HG03064 (cell line): ENCODE results near the gene NRG4.
A peak's percentile ranks its signal among the peaks of the same experiment; 100 is the strongest.
"Not testable (repeated sequence)": the region's sequence is repeated elsewhere in the genome, so short reads cannot be mapped to it uniquely, and the experiment has no call there.

Experiments used
- ATAC-seq: cut with Tn5 transposase; IDR thresholded peaks from one replicate; pipeline ENCODE4 v1.9.1; 2021; ENCODE audit warnings: low read depth; ENCODE audit not compliant: unreplicated experiment

Gene NRG4, protein sequence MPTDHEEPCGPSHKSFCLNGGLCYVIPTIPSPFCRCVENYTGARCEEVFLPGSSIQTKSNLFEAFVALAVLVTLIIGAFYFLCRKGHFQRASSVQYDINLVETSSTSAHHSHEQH

DNA sequence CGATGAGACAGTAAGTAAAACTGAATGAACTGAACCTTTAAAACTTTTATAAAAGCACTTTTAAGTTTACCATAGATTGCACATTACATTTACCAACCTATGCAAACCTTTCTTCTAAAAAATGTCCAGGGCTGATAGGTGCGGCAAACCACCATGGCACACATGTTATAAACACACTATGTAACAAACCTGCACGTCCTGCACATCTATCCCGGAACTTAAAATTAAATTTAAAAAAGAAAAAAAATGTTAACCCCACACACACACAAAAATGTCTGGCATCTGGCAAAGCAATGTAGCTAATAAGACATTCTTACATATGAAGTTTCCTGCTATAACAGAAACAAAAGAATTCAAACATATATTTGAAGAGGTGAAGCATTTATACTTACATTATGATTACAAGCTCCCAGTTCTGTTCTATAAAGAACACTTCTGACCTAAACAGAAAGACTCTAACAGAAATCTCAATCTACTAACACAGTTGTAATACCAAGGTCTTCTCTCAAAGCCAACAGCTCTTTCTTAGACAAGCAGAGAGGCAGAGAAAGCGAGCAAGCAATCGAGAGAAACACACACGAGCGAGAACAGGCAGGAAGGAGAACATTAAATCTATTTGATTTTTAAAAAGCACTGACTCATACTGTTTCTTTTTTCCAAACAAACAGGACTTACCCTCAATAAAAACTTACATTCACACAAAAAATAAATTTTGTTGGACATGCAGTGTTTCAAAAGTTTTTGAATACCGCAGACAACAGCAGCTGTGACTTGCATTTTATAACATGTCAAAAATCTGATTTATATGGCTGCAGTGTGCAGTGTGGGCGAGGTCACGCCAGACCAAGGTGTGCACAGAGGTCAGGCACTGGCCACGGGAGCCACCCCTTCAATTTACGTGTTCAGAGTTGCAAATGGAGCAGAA is at the start of gene NRG4:
Gene NRG4 (minus strand): TSS at position 798 of the 925 bp plus-strand sequence. CDS start 1,194 bp downstream, outside the sequence.
- no peak for ATAC-seq

DNA sequence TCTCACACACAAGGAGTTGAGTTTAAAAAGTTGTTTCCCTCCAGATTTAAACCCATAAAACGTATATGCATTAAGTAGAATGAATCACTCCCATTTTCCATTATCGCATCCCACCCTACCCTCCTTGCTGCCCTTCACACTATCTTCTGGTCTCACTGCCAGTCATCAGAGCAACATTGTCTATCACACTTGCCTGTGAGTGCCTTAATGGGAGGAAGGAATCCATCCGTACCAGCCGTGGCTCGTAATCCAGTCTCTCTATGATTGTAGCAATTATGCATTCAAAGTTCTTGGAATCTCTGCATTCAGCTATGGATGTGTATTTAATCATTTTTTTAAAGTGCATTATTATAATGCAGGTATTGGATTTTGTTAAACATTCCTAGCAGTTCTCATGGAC is 49.5 kb upstream of the NRG4 start:
- no peak for ATAC-seq

DNA sequence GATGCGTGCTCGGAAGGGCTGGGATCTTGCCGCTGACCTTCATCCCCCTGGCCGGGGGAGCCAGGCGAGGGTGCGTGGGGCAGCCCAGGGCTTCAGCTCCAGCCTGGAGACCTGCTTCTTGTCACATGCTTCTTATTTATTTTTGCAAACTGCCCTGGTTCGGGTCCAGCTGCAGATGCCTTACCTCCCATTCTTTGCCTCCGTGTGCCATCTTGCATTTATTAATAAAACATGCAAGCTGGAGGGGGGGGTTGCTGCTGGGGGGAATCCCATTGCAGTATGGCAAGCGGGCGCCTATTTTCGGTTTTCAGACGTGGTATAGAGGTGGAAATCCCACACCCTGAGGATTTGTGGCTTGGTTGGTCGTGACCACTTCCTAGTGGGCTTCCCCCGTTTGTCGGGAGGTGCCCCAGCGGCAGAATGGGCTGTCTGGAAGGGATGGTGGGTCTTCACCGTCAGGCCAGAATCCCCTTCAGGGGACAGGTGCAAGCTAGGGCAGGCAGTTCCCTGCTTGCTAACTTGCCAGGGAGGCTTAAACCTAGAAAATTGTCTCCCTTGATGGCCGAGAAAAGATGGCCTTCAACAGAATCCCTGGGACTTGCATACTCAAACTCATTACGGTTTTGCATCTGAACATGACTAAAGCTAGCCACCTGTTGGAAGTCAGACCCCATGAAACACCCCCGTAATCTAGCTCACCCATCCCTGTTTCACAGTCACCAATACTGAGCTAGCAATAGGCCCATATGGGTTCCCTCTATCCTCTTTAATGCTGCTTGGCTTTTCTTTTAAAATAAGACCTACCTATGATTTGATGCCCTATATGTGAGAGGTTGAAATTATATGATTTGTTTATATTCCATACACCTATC is 48.1 kb upstream of the NRG4 start:
- no peak for ATAC-seq

DNA sequence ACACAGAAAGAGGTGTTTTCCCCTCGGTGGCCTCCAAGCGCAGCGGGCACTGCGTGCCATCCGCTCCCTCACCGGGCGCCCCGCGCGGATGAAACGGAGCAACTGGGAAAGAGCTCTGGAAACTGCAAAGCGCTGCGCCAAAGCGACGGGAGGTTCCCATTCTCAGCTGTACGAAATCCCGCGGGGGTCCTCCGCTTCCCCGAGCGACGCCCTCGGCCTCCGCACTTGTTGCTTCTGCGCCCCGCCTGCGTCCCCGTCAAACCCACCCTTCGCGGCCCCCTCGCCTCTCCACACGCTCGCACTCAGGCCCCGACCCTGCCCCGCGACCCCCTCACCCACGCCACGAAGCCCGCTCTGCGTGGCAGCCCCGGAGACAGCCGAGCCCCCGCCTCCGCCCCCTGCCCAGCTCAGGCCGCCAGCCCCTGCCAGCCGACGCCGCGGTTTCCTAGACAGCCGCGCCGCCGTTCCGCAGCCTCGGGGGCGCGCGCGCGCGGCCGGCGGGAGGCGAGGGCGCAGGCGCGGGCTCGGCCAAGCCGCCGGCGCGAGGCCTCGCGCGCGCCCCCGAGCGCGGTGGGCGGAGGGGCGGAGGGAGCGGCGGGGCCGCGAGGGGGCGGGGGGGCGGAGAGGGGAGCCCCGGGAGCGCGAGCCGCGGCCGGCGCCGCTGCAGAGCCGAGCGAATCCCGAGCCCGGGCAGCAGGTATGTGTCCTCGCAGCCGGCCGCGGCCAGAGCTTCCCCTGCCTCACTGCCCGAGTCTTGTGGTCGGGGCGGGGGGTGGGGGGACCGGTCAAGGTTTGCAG is 47.3 kb upstream of the NRG4 start, which contains the start of gene TMEM266:
Gene TMEM266 (plus strand): TSS at position 666 of the 798 bp plus-strand sequence. CDS start 74,279 bp downstream, outside the sequence.
- ATAC-seq = no peak

DNA sequence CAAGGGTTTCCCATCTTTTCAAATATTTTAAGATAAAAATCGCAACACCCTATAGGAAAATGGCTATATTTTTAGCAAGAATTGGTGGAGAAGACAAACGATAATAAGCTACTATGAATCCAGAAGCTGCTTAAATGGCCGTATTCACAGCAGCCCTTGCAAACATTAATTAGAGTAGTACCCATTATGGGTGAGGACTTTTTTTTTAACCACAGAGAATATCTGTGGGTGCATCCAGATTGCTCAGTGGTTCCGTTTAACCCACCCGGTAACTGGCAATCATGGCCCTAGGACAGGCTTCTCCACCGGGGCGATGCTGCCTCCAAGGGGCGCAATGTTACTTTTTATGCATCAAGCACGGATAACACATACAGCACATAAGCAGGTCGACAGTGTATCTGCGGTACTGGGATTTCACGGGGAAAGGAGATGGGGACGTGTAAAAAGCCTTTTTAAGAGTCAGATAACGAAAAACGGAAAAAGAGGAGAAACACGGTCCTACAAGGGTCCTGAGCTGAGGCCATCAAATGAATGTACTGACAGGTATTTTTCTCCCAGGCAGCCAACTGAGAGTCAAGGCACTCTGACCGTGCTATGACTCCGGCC is 46.6 kb upstream of the NRG4 start:
- ATAC-seq = no peak

DNA sequence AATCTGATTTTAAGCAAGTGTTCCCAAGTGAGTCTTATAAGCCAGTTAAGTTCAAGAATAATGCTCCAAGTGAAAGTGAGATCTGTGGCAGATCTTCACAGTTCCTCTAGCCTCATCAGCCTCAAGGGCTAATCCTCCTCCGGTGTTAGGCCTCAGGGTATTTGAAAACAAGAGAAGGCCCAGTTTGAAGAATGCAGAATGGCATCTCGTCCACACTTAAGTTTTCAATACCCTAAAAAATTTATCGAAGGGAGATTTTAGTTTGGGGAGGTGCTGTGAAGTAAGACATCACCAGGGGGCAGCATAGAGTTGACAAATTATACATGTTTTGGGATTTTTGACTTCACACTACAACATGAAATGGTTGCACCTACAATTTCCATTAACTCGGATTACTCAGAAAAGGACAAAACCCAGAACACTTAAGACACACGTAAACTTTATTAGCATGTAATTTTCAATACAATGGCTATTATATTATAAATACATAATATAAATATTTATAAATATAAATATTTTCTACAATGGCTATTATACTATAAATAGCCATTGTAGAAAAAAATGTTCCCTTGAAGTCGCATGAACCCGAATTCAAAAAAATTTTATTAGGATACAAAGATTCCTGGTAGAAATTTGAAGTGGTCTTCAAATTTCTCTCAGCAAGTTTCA is 45.2 kb upstream of the NRG4 start:
- peak; percentile 21 for ATAC-seq

DNA sequence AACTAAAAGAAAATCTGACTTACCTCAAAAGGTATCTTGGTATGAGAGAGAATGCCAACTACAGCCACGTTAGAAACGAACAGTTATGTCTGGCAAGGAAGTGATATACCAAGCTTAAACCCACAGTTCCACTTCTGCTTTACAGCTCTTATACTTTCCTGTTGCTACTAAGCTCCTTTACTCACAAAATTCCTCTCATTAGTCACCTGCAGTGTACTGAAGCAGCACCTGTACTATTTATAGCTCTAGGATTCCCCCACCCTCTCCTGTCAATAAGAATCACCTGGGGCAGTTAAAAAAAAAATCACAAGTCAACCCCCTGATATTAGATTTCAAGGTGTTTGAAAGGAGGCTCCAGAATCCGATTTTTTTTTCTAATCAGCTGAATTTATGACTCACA is 44.7 kb upstream of the NRG4 start:
- ATAC-seq = peak; percentile 61

DNA sequence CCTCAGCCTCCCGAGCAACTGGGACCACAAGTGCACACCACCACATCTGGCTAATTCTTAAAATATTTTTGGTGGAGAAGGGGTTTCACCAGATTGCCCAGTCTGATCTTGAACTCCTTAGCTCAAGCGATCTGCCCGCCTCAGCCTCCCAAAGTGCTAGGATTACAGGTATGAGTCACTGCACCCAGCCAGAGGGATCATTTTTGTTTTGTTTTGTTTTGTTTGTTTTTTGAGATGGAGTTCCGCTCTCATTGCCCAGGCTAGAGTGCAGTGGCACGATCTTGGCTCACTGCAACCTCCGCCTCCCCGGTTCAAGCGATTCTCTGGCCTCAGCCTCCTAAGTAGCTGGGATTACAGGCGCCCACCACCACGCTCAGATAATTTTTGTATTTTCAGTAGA is 42.0 kb upstream of the NRG4 start:
- not testable (repeated sequence) for ATAC-seq

DNA sequence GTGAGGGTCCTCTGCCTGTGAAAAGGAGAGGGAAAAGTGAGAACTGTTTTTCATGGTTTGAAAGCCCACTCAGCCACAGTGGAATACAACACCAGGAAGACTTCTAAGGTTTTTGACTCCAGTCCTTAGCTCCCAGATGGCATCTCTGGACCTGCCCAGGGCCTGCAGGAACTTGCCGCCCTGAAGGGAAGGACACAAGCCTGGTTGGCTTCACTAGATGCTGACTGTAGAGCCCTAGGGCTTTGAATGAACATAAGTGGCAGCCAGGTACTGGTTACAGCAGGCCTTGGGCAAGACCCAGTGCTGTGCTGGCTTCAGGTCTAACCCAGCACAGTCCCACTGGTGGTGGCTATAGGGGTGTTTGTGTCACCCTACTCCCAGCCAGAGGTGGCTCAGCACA is 26.3 kb upstream of the NRG4 start:
- no peak for ATAC-seq

DNA sequence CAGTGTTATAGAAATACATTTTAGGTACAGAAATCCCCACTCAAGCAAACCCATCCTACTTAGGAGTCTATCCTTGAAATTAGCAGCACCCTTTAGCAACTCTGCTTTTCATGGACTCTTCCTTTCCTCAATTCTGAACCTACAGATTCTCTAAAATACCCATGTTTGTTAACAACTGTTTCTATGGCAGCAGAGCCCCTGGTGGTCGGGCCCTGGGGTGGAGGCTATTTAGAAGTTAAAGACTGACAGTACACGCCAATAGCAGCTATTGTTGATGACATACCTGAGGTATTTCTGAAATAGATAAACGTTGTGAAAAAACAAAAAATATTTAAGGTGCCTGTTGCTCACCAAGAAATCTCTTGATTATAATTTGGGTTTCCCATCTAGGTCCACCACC is 23.4 kb upstream of the NRG4 start:
- no peak for ATAC-seq

DNA sequence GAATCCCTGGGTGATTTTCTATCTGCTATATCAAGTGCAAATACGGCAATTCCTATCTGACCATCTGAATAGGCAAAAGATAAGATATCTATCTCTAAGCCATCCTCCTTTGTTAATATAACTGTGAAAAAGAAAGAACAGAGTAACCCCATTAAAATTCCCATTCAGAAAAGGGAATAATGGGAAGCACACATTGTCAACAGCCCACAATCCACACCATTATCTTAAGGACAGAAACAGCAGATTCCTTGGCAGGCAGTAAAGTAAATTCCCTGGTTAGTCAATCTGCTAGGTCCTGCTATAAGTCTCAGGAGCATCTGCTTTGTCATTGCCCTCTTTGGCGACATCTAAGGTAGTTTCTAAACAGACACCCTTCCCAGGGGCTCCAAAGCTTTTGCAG is 21.9 kb upstream of the NRG4 start:
- no peak for ATAC-seq

DNA sequence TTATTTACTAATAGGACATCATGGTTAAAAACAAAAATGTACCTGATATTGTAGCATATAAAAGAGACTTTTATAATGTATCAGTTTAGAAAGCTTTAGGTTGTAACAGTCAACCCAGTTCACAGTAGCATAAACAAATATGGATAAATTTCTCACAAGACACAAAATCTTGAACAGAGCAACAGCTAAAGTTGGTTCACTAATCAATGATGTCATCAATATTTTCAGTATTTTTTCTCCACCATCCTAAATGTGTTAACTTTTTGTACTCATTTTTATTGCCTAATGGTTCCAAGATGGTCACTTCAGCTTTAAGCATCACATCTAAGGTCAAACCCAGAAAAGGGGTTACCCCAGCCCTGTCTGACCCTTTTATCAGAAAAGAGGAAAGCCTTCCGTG is 21.2 kb upstream of the NRG4 start:
- ATAC-seq = no peak

DNA sequence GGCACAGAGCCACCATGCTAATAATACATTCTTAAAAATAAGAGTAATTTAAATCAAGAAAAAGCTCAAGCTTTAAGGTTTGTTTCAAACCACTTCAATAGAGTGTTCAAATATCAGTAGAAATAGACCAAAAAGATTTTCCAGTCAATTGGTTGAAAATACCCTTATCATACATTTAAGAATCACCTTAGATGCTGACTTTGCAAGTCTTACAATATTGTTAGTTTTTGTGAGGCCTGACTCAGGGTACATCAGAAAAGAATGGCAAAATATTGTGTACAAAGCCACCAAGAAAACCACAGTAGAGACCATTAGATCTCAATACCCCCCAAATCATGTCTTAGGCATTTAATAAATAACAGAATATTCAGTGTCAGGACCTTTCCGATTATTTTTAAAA is 19.8 kb upstream of the NRG4 start:
- no peak for ATAC-seq

DNA sequence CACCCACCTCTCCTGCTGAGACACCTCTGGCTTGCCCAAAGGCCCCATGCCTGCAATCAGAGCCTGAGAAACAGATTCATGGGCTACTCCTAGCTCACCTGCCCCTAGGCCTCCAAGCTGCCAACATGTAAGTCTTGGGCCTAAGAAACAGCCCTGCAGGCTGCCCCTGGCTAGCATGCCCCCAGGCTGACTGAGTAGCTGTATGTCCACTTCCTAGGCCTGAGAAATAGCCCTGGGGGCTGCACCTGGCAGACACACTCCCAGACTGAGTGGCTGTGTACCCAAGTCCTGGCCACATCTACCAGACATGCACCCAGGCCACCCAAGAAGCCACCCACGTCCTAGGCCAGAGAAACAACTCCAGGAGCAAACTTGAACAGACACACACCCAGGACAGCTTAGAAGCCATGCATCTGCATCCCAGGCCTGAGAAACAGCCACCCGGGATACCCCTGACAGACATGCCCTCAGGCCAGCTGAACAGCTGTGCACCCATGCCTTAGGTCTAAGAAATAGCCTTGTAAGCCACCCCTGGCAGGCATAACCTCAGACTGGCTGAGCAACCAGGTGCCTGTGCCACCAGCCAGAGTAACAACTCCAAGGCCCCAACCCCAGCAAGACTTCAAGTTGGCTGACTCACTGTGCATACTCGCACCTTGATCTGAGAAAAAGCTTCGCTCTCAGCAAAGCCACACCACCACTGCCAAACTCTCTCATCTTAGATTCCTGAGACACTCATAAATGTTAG is 12.0 kb upstream of the NRG4 start:
- no peak for ATAC-seq

DNA sequence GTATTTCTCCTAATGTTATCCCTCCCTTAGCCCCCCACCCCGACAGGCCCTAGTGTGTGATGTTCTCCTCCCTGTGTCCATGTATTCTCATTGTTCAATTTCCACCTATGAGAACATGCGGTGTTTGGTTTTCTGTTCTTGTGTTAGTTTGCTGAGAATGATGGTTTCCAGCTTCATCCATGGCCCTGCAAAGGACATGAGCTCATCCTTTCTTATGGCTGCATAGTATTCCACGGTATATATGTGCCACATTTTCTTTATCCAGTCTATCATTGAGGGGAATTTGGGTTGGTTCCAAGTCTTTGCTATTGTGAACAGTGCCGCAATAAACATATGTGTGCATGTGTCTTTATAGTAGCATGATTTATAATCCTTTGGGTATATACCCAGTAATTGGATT is 1.2 kb upstream of the NRG4 start:
- not testable (repeated sequence) for ATAC-seq

DNA sequence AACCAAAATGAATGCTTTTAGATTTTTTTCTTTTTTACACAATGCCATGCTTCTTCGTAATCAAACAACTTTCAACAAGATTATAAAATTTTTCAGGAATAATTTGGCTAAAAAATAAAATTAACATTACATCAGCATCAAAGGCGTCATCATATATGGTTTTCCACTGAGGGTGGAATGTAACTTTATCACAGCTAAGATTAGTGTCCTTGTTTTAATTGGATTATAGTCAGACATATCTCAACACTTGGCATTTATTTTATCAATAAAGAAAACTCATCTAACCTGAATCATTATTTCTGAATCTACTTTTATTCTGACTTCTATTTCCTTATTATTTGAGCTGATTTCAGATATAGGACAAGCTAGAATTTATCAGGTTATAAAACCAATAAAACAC is 1.6 kb downstream of the NRG4 start:
- ATAC-seq = no peak

DNA sequence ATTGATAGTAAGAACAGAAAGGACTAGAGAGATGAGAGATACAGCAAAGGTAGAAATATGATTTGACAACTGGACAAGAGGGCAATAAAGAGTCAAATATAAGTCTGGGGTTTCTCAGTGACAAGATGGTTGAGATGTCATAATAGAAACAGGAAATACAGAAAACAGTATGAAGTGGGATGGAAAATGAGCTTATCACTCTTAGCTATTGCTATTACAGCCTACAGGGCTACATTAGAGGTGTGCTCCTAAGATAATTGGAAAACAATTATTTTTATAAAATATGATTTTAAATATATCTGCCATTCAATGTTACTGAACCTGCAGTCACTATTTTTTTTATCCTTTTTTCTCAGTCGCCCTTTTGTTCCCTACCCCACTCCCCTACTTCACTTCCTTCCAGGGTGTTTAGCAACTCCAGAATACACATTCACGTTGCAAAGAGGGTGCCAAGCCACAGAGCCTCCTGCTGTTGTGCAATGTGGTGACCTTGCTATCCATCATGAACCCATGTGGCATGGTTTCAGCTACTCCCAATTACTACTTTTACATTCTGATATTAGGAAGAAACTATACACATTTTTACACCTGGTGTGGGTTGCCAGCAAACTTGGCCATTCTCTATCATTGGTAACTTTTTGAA is 6.0 kb downstream of the NRG4 start:
- ATAC-seq = no peak

DNA sequence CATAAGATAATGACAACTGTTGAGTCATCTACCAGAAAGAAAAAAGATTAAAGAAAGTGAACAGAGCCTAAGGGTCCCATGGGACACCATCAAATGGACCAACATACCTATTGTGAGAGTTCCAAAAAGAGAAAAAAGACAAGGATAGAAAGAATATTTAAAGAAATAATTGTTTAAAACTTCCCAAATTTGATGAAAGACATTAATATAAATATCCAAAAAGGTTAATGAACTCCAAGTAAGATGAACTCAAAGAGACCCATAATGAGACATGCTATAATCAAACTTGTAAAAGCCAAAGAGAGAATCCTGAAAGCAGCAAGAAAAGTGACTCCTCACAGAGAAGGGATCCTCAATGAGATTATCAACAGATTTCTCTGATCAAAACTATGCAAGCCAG is 8.9 kb downstream of the NRG4 start:
- ATAC-seq = no peak
